ENCODE results near the gene TTC31. TPM values are rescaled to one million over a fixed set of nuclear protein-coding genes. Genes with fewer than 3 reads are reported as not detected.
"Not testable (repeated sequence)": the region's sequence is repeated elsewhere in the genome, so short reads cannot be mapped to it uniquely, and the experiment has no call there.

Gene TTC31
- total RNA-seq, 3 donors from 2014 or later: 21.6 to 32.0 (median 27.8) TPM

DNA sequence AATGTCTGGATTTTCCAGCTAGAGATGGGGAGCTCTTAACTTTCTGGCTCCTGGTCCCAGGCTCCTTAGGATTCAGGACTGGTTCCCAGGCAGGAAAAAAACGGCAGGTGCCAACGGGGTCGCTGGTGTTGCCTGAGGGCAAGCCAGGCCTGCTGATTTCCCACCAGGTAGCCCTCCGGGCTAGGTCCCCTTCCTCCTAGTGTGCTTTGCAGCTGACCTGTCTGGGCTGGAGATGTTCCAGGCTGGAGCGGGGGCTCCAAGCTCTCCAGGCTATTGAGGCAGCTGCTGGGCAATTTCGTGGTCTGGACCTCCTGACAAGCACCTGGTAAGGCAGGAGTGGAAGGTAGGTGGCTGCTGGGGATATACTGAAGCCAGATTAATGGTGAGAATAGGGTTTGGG lies 8.4 kb upstream of the TTC31 start:
- H3K4me1 ChIP-seq: peaks cover 4 to 5% of the 10 kb centered on the region in 2 donors
- H3K9me3 ChIP-seq: no peaks in the 10 kb centered on the region
- DNase-seq (ENCODE audit: low spot score in 2 of 2): no peak
- intact Hi-C loops (cut with DNase I; ENCODE audit: low total_unique reads): no loop called here
- H3K27me3 ChIP-seq: no peaks in the 10 kb centered on the region
- H3K36me3 ChIP-seq: no peaks in the 10 kb centered on the region
- H3K27ac ChIP-seq: no peak overlapping the region
- TF ChIP-seq, protein P1, sequence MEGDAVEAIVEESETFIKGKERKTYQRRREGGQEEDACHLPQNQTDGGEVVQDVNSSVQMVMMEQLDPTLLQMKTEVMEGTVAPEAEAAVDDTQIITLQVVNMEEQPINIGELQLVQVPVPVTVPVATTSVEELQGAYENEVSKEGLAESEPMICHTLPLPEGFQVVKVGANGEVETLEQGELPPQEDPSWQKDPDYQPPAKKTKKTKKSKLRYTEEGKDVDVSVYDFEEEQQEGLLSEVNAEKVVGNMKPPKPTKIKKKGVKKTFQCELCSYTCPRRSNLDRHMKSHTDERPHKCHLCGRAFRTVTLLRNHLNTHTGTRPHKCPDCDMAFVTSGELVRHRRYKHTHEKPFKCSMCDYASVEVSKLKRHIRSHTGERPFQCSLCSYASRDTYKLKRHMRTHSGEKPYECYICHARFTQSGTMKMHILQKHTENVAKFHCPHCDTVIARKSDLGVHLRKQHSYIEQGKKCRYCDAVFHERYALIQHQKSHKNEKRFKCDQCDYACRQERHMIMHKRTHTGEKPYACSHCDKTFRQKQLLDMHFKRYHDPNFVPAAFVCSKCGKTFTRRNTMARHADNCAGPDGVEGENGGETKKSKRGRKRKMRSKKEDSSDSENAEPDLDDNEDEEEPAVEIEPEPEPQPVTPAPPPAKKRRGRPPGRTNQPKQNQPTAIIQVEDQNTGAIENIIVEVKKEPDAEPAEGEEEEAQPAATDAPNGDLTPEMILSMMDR (IDR thresholded peaks at IDR 0.05): no peak
- TF ChIP-seq POLR2AphosphoS5 (IDR thresholded peaks at IDR 0.05) (no peak), POLR2A (IDR thresholded peaks at IDR 0.05) (no peak)
- H3K4me3 ChIP-seq: no peak overlapping the region

DNA sequence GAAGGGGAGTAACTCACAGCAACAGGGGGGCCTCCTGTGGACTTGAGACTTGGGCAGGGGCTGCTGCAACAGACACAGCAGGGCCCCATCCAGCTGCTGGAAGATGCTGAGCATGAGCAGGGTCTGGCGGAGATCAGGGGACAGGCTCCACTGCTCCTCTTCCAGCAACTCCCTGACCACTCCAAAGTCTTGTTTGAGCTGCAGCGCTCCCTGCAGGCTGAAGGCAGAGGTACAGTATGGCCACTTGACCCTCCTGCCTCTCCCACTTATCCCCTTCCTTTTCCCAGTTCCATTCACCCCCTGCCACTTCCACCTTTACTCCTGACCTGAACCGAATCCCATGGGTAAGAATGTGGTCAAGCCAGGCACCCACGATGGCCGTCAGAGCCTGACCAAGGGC lies 8.0 kb upstream of the TTC31 start:
- no peaks in the 10 kb centered on the region for H3K27me3 ChIP-seq
- TF ChIP-seq POLR2AphosphoS5 (IDR thresholded peaks at IDR 0.05) (no peak), POLR2A (IDR thresholded peaks at IDR 0.05) (no peak)
- TF ChIP-seq, protein P1 (IDR thresholded peaks at IDR 0.05): no peak
- DNase-seq (ENCODE audit: low spot score in 2 of 2): no peak
- no peaks in the 10 kb centered on the region for H3K36me3 ChIP-seq
- no peak overlapping the region for H3K4me3 ChIP-seq
- no peak overlapping the region for H3K27ac ChIP-seq
- no peaks in the 10 kb centered on the region for H3K9me3 ChIP-seq
- intact Hi-C loops (cut with DNase I; ENCODE audit: low total_unique reads): no loop called here
- H3K4me1 ChIP-seq: peaks cover 4 to 5% of the 10 kb centered on the region in 2 donors

DNA sequence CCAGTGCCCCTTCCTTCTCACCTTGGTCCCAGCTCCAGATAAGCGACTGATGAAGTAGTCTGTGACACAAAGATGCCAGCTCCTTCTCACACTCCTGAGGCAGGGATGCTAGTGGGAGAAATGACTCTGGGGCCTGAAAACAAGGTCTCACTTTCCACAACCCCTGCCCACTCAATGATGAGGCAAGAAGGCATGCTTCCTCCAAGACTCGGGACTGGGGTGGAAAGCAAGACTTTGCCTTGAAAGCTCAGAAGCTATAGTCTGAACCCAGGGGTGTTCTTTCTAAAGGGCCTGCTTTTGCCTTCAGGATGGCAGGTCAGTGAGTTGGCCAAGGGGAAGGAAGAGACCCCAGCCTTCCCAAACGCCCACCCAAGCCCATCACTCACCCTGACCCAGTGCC lies 1.4 kb upstream of the TTC31 start:
- Histone ChIP-seq H3K4me1 (peaks cover 8 to 14% of the 10 kb centered on the region in 2 donors), H3K36me3 (no peaks in the 10 kb centered on the region), H3K27me3 (no peaks in the 10 kb centered on the region), H3K9me3 (no peaks in the 10 kb centered on the region), H3K4me3 (peak overlapping the region; percentile 71 to 99 (median 89)), H3K27ac (no peak overlapping the region)
- TF ChIP-seq, protein P1 (IDR thresholded peaks at IDR 0.05): no peak
- TF ChIP-seq POLR2AphosphoS5 (IDR thresholded peaks at IDR 0.05) (no peak), POLR2A (IDR thresholded peaks at IDR 0.05) (no peak)
- DNase-seq (ENCODE audit: low spot score in 2 of 2): no peak
- intact Hi-C loops (cut with DNase I; ENCODE audit: low total_unique reads): loop anchor here (5.0 kb wide), 1 partner anchor 101 kb away; no protein-coding TSS in a partner anchor

DNA sequence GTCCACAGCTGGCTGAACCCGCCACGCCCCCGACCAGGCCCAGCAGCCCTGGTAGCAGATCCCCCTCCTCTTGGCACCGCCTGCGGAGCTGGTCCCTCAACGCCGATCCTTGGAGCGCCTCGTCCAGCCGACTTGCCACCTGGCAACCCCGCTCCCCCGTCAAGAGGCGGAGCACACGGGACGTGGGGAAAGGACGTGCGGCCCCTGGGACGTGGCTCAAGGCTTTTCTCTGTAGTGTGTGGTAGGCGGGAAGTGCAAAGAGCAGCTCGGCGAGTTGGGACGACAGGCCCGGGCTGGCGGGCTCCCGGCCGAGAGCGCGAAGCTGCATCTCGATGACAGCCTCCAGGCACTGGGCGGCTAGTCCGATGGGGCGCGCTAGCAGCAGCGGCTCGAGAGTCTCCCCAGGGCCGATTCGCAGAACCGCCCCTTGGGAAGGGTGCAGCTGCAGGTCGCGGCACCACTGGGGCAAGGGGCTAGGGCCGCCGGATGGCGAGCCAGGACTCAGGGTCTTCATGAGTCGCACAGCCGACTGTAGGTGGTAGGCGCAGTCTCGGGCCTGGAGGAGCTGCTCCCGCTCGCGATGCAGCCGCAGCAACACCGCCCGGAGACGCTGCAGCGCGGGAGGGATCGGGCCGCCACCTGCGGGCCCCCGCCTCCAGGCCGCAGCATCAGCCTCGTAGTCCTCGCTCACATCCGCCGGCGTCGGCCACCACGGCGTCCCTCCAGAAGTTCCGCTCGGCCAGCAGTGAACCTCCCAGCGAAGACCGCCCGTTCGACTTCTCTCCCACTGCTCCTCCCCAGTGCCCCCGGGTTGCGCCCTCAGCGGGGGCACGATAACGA lies 700 bp upstream of the TTC31 start:
- H3K27ac ChIP-seq: peak overlapping the region; percentile 90 to 94
- peaks cover 8 to 14% of the 10 kb centered on the region in 2 donors for H3K4me1 ChIP-seq
- H3K9me3 ChIP-seq: no peaks in the 10 kb centered on the region
- TF ChIP-seq POLR2AphosphoS5 (IDR thresholded peaks at IDR 0.05) (no peak), POLR2A (IDR thresholded peaks at IDR 0.05) (no peak)
- TF ChIP-seq, protein P1 (IDR thresholded peaks at IDR 0.05): no peak
- DNase-seq (ENCODE audit: low spot score in 2 of 2): no peak
- peak overlapping the region; percentile 71 to 99 (median 89) for H3K4me3 ChIP-seq
- H3K36me3 ChIP-seq: no peaks in the 10 kb centered on the region
- intact Hi-C loops (cut with DNase I; ENCODE audit: low total_unique reads): loop anchor here (5.0 kb wide), 1 partner anchor 100 kb away; no protein-coding TSS in a partner anchor
- H3K27me3 ChIP-seq: no peaks in the 10 kb centered on the region

DNA sequence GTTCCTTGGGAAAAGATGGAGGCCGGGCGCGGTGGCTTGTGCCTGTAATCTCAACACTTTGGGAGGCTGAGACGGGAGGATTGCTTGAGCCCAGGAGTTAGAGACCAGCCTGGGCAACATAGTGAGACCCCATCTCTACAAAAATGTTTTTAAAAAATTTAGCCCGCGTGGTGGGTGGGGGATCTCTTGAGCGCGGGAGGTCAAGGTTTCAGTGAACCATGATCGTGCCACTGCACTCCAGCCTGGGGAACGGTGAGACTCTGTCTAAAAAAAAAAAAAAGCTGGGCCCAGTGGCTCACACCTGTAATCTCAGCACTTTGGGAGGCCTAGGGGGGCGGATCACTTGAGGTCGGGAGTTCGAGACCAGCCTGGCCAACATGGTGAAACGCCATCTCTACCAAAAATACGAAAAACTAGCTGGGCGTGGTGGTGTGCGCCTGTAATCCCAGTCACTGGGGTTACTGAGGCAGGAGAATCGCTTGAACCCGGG lies 839 bp downstream of the TTC31 start:
- H3K36me3 ChIP-seq; DNase-seq (ENCODE audit: low spot score in 2 of 2); H3K27me3 ChIP-seq; H3K9me3 ChIP-seq: not testable (repeated sequence)
- H3K4me3 ChIP-seq: peak overlapping the region; percentile 71 to 99 (median 89)
- H3K27ac ChIP-seq: peak overlapping the region in 1 of 2 donors; percentile 90
- intact Hi-C loops (cut with DNase I; ENCODE audit: low total_unique reads): loop anchor here (5.0 kb wide), 1 partner anchor 99 kb away; no protein-coding TSS in a partner anchor
- H3K4me1 ChIP-seq: peaks cover 8 to 14% of the 10 kb centered on the region in 2 donors
